Stimulated activated CD4-positive, alpha-beta T cell treated with anti-CD3 and anti-CD28 coated beads, Interleukin-12 subunit alpha, Interleukin-12 subunit beta, amount 100 ng/mL, for 24 hours (primary cell): ENCODE results near the gene GADD45A.
"Not testable (repeated sequence)": the region's sequence is repeated elsewhere in the genome, so short reads cannot be mapped to it uniquely, and the experiment has no call there.

ENCODE experiments used
- DNase-seq, 2 experiments: peaks; one replicate each; pipeline ENCODE4 v3.0.0-alpha.2; 2020; ENCODE audit warnings: low read depth in 2 of 2

The GADD45A gene, protein sequence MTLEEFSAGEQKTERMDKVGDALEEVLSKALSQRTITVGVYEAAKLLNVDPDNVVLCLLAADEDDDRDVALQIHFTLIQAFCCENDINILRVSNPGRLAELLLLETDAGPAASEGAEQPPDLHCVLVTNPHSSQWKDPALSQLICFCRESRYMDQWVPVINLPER

DNA sequence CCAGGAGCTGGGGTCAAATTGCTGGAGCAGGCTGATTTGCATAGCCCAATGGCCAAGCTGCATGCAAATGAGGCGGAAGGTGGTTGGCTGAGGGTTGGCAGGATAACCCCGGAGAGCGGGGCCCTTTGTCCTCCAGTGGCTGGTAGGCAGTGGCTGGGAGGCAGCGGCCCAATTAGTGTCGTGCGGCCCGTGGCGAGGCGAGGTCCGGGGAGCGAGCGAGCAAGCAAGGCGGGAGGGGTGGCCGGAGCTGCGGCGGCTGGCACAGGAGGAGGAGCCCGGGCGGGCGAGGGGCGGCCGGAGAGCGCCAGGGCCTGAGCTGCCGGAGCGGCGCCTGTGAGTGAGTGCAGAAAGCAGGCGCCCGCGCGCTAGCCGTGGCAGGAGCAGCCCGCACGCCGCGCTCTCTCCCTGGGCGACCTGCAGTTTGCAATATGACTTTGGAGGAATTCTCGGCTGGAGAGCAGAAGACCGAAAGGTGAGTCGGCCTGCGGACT is at the start of gene GADD45A:
TSS of gene GADD45A (plus strand) at position 135 of the 491 bp plus-strand sequence. CDS start at position 429, 294 bp downstream.
- peak; percentile 89 to 91 for DNase-seq

DNA sequence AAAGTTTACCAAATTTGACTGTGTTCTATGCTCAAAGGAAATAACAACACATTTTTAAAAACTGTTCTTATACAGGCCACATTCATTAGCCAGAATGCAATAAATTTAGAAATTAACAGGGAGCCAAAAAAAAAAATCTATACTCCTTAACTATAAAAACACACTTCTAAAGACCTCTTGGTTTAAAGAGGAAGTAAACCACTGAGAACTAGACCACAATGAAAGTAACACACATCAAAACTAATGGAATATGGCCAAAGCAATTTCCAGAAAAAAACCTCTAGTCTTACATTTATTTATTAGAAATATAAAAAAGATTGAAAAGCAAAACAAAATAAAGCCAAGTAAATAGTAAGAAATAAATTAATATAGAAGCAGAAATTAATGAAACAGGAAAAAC is 48.9 kb upstream of the GADD45A start:
- DNase-seq, result no peak

DNA sequence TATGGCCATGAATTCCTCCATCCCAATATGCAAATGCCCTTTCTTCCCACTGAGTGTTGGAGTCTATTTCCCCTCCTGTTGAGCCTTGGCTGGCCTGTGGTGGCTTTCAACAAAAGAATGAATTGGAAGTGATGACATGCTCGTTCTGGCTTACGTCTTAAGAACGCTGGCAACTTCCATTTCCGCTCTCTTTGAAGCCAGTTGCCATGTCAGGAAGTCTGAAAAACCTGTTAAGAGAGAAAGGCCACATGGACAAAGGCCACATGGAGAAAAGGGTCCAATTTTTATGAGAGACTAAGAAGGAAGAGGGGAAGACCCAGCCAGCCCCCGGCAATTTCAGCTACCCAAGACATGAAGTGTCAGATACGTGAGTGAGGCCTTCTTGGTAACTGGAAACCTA is 45.6 kb upstream of the GADD45A start:
- DNase-seq, result no peak

DNA sequence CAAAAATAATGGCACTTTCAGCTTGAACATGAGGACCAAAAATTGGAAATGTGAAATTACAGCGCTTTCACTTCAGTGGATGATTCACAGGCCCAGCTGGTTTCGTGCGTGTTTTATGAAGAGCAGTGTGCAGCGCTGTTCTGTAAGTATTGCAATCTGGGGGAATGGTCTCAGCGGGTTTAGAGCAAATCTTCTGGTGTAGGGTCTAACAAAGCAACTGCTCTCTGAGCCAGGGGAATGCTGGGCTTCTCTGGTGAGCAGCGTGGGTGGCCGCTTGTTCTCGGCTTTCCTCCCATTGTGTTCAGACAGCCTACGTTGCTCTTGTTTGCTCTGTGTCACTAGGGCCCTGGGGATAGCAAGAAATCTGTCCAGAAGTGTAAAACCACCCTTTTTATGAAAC is 42.4 kb upstream of the GADD45A start:
- no peak for DNase-seq

DNA sequence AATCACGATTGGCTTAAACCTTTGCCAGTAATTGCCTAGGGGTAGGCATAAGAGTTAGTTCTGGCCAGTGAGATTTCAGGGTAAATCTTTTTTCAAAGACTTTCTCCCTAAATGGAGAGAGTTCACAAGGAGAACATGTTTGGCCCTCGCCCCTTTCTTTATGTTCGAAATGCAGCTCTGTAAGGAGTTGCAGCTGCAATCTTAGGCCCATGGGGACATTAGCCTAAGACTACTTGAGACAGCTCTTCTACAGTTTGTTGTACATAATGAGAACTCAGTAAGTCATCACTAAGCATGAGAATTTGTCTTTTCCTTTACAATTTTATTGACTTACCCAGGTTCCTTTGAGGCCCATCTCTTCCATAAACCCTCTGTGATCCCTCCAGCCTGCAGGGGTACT is 40.4 kb upstream of the GADD45A start:
- DNase-seq, result no peak

DNA sequence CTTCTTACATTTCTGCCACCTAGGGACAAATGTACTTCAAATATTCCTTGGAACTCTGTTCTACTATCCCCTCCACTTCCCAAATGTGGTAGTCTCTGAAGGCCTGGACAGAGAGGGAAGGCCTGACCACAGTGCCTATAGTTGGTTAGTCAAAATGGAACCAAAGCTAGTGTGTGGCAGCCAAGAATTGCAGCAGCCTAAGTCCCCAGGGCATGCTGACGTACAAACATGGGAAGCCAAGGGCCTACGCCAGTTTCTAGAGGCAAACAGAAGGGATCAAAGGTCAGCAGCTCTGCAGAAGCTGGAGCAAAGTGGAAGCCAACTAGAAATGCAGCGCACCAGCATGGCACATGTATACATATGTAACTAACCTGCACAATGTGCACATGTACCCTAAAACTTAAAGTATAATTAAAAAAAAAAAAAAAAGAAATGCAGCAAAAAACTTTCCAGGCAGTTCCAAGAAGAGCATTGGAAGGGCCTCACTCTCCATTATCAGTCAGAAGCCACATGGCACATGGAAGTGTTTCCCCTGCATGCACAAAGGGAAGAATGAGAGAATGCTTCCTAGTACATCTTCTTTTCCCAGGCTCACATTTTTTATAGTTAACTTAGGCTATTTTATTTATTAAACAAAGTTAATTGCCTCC is 39.4 kb upstream of the GADD45A start:
- no peak for DNase-seq

DNA sequence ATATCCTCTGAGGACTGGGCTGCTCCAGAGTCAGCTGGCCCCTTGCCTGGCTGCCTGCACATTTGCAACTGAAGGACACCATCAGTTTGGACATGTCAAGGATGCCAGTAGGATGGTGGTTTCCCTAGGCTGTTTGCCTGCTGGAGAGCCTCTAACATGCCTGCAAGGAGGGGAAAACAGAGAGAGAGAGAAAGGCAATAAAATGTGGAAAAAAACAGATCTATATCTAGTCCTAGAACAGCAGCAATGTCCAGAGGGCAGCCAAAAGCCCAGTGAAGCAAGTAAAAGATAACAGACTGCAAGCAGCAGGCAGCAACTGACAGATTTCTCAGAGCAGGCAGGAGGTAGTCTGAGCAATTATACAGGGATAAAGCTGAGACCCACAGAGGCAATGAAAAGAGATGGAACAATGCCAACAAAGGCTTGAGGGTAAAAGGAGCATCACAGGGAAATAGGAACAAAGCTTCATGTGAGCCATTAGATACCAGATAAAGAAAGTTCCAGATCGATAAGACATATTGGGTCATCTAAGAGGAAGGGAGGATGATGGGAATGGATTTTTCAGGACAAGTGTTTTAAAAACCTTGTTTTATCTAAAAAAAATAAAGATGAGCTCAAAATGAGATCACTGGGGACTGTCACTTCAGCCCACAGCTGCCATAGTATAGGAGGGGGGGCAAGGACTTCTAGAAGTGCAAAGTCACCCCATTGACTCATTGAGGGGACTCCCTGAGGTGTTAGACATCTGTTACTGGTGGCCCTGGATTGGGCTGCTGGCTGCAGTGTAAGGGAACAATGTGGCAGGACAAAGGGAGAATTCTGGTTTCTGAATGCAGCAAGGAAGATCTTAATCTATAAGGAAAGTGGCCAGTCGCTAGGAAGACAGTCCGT is 38.6 kb upstream of the GADD45A start:
- DNase-seq, result no peak

DNA sequence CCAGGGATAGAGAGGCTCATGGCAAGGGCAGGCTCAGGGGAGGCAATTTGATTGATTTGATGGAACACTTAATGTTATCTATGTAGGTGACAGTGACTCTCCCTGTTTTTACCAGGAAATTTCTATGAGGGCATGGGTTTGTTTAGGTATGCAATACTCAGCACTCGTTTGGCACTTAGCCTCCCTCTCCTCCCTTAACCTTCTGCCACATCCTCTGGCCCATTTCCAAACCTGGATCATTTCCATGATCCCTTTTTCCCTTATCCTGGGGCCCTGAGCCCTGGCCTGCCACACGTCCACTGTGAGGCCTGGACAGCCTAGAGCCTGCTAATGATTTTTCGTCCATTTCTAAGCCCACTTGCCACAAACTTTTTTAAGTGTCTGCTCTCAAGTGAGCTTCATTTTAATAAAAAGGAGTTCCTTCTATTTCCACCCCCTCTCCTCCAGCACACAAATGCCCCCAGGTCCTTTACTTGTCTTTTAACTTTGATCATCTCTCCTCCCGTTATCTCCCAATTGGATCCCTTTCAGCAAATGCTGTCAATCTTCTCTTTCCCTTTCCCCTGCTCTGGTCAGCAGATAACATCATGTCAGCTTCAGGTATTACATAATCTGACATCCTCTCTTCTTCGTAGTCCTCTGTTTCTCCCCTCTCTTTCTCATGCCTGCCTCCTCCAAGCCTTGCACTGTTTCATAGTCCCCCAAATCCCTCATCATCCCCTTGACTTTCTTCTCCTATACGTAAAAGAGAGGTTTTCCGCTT is 37.8 kb upstream of the GADD45A start:
- DNase-seq, result no peak

DNA sequence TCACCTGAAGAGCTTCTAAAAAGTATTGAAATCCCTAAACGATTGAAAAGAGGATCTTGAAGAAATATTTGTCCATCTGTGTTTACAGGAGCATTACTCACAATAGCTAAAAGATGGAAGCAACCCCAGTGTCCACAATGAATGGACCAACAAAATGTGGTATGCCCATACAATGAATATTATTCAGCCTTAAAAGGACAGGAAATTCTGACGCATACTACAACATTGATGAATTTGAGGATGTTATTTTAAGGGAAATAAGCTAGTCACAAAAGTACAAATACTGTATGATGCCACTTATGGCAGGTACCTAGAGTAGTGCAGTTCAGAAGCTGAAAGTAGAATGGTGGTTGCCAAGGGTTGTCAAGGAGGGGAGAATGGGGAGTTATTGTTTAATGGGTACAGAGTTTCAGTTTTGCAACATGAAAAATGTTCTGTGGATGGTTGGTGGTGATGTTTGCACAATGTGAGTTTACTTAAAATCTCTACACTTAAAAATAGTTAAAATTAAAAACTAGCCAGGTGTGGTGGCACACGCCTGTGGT is 37.1 kb upstream of the GADD45A start:
- DNase-seq, result no peak

DNA sequence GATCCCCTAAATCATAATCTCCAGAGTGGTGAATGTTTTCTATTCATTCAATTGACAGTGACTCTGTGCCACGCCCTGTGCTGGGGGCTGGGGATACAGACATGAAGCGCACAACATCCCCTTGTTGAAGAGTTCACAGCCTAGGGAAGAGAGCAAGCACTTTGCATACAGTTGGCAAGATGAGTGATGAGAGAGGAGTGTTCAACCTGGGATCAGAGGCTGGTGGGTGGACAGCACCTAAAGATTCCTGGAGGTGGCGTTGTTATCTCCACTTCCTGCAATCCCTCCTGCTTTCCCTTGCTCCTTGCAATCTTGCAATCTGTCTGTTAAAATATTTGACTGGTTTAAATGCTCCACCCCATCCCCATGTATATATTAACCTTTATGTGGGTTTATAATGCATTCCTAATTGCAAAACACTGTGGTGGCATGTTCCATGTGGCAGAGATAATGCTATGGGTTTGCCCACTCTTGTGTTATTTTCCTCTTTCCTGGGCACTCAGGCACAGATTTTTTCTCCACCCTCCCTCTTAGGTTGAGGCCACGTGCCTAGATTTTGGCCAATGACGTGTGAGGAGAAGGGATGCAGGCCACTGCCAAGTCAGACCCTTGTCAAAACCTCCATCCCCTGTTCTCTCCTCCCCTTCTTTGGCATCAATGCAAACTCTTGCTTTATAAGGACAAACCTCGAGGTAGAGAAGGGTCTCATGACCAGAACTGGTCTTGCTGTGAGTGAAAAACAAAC is 36.2 kb upstream of the GADD45A start:
- no peak for DNase-seq

DNA sequence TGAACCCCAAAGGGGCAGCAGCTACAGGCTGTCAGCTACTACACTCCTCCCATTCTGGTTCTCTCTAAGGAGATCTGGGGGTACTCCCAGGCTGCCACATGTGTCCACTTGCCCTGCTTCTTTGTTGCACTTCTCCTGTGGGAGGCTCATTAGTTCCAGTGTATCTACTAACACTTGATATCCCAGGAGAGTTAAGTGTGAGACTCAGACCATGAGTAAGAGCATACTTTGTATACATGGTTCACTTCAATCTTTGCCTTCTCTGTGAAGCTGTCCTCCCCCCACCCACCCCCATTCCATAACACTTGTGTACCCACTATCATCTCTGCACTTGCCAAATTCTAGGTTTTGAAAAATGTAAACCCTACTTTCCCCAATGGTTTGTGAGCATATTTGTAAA is 34.9 kb upstream of the GADD45A start:
- DNase-seq, result no peak

DNA sequence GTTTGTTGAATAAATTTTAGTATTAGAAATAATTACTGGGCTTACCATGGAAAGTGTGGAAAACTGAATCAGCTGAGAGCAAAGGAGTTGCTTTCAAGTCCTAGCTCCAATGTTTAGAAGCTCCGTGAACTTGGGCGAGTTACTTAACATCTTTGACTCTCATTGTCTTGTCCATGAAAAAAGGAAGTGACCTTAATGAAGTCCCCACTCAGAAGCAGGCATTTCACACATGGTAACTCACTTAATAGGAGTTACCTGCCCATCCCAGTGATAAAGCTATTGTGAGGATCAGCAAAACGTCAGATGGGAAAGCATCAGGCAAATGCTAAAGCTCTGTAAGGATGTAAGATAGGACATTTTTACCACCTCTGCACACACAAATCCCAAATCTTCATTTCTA is 34.0 kb upstream of the GADD45A start:
- DNase-seq, result no peak

DNA sequence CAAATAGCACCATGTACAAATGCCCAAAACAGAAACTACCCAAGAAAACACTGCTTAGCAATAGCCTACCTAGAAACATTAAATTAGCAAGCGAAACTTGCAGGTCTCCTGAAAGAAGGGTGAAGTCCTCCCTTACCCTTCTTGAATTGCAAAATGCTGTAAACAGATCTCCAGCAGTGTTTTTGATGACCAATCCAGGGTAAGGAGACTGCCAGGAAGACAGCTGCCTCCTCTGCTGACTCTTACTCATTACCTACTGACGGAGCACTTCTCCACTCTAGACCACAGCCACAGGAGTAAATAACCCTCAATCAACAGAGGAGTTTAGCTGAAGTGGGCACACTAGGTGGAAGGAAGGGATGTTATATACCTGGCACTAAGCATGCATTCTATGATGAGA is 32.2 kb upstream of the GADD45A start:
- DNase-seq, result no peak

DNA sequence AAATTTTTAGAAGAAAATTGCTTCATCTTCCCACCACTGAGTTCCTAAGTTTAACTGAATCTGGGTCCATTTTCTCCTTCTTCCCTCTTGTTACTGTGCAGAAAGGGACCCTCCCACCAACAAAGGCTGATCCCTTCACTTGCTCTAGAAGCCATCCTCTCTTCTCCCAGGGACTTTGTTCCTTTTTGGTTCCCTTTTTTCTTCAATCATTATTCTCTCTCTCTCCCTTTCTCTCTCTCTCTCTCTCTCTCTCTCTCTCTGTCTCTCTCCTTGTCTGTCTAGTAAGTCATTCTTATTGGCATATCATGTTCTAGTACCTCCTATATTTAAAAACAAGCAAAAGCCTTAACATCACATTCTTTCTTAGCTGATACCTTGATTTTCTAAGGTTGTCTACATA is 31.7 kb upstream of the GADD45A start:
- no peak for DNase-seq

DNA sequence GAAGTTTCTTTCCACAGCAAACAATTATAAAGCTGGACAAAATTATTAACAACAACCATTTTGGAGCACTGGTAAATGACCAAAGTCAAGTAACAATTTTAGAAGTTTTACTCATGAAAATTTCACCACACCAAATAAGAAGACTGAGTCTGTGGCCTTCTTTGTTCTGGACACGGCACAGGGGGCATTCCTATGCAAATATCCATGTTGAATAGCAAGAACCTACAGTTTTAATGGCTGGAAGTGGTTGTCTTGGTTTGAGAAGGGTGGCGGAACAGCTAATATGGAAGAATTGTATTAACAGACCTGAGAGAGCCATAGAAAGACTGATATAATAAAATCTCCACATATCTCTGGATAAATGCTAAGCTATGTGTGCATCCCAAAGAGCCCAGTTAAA is 29.4 kb upstream of the GADD45A start:
- no peak for DNase-seq

DNA sequence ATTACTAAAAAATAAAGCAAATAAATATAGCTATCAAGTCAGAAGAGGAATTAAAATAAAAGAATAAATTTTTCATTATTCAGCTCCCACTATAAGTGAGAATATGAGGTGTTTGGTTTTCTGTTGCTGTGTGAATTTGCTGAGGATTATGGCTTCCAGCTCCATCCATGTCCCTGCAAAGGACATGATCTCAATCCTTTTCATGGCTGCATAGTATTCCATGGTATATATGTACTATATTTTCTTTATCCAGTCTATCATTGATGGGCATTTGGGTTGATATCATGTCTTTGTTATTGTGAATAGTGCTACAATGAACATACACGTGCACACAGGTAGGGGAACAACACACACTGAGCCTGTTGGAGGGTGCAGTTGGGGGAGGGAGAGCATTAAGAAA is 27.8 kb upstream of the GADD45A start:
- DNase-seq, result not testable (repeated sequence)

DNA sequence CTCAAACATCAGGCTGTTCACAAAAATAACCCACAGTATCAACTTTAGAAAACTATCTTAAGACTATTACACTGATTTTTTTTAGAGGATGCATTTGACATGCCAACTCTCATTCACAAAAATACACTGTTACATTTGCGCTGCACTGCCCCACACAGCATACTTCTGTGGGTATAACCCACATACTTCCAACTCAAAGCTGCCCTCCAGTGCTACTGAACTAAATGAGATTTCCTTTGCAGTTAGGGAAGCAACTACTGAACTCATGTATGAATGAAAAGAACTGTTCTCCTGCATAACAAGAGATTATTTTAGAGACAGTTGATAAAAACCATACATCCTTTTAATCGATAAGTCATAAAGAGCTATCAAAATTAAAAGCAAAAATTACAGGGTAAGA is 25.8 kb upstream of the GADD45A start:
- no peak for DNase-seq

DNA sequence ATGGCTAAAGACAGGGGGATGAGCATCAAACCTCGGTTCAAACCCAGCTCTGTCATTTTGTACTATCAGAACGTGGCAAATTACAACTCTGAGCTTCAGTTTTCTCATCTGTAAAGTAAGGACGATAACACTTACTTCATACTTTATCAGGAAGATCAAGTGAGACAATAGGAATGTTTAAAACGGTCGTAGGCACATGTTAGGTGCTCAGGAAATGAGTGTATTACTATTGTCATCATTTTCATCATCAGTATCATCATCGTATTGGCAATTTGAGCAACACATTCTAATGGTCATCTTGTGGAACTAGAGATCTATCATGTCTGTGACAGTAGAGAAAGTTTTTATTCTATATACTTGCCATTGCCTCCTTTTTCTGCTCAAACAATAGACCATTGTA is 22.1 kb upstream of the GADD45A start:
- no peak for DNase-seq

DNA sequence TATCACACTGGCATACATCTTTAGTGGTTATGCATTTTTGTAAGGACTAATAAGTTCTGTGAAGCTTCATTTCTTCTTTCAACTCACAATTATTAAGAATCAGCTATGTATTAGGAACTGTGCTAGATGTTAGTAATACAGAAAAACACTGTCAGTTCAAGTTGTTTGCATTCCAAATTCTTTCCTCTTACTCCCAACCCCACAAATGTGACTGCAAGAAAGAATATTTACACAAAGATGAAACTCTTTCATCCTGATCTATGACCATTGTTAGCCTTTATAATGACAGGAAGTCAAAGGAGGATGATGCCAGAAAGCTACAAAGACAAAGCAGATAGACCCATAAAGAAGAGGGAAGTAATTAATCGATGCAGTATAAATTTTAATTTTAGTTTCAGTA is 21.0 kb upstream of the GADD45A start:
- DNase-seq, result no peak

DNA sequence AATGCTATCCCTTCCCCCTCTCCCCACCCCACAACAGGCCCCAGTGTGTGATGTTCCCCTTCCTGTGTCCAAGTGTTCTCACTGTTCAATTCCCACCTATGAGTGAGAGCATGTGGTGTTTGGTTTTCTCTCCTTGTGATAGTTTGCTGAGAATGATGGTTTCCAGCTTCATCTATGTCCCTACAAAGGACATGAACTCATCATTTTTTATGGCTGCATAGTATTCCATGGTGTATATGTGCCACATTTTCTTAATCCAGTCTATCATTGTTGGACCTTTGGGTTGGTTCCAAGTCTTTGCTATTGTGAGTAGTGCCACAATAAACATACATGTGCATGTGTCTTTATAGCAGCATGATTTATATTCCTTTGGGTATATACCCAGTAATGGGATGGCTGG is 19.7 kb upstream of the GADD45A start:
- not testable (repeated sequence) for DNase-seq

DNA sequence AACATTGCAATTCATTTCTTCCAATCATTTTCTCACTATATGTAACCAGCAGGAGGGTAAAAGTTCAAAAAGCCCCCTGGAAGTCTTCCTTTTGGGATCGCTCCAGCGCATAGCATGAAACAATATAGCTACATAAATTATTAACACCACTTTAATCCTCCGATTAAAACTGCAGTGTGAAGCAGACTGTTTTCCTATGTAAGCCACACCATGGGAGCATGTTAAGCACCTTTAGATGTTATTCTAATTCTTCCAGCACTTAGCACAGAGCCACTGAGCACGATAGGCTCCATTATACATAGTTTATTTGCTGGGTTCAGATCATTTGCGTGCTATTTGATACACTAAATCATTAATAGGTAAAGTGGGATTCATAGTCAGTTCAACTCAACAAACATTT is 18.4 kb upstream of the GADD45A start:
- DNase-seq, result no peak
